ENCODE measurements around the gene SMAD6.

The SMAD6 gene

DNA sequence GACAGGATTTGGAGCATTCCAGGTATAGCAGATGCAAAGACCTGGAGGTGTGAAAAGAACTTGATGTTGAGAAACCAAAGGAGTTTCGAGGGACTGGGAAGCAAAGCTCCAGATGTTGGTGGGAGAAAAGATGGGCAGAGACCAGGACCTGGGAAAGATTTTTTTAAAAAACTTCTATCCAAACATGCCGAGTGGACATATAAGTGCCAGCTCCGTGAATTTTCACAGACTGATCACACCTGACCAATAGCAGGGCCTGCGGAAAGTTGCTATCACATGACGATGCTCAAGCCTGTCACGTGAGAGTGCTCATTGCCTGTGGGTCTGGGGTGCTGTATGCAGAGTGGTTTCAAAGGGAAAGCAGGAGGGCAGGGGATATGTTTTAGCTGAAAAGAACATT lies 19.9 kb downstream of the SMAD6 start:
- H3K4me3 ChIP-seq (ENCODE audit: low read depth, low read length): no peak overlapping the region
- DNase-seq (ENCODE audit: low read depth): no peak
- TF ChIP-seq, protein P1, sequence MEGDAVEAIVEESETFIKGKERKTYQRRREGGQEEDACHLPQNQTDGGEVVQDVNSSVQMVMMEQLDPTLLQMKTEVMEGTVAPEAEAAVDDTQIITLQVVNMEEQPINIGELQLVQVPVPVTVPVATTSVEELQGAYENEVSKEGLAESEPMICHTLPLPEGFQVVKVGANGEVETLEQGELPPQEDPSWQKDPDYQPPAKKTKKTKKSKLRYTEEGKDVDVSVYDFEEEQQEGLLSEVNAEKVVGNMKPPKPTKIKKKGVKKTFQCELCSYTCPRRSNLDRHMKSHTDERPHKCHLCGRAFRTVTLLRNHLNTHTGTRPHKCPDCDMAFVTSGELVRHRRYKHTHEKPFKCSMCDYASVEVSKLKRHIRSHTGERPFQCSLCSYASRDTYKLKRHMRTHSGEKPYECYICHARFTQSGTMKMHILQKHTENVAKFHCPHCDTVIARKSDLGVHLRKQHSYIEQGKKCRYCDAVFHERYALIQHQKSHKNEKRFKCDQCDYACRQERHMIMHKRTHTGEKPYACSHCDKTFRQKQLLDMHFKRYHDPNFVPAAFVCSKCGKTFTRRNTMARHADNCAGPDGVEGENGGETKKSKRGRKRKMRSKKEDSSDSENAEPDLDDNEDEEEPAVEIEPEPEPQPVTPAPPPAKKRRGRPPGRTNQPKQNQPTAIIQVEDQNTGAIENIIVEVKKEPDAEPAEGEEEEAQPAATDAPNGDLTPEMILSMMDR (conservative IDR thresholded peaks at IDR 0.05; ENCODE audit: low read depth, low read length): no peak

DNA sequence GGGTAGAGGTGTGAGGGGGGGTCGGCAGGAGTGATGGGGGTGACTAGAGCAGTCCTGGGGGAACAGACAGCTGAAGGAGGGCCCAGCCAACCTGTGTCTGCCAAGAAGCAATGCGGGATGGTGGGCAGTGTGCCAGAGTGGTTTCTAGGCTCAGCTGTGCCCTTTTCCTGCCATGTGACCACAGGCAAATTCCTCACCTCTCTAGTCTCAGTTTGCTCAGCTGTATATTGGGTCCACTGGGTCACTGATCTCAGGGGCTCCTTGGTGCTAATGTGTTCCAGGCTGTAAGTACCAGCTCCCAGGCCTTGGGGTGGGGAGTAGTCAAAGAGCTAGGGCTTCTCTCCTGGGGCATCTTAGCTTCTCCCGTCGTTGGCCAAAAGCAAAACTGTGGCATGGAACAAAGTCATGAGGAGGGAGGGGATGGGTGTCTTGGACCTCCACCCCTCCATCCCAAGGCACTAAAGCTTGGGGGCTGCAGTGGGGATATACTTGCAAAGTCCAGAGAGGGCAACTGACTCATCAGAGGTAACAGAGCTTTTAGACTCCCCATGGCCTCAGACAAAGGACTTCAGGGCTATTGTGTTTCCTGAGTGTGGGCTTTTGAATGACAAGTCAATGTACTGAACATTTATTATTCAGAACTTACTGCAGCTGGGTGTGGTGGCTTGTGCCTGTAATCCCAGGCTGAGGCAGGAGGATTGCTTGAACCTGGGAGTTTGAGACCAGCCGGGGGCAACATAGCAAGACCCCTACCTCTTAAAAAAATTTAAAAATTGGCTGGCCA lies 20.9 kb downstream of the SMAD6 start:
- no peak overlapping the region for H3K4me3 ChIP-seq (ENCODE audit: low read depth, low read length)
- TF ChIP-seq, protein P1 (conservative IDR thresholded peaks at IDR 0.05; ENCODE audit: low read depth, low read length): no peak
- no peak for DNase-seq (ENCODE audit: low read depth)

DNA sequence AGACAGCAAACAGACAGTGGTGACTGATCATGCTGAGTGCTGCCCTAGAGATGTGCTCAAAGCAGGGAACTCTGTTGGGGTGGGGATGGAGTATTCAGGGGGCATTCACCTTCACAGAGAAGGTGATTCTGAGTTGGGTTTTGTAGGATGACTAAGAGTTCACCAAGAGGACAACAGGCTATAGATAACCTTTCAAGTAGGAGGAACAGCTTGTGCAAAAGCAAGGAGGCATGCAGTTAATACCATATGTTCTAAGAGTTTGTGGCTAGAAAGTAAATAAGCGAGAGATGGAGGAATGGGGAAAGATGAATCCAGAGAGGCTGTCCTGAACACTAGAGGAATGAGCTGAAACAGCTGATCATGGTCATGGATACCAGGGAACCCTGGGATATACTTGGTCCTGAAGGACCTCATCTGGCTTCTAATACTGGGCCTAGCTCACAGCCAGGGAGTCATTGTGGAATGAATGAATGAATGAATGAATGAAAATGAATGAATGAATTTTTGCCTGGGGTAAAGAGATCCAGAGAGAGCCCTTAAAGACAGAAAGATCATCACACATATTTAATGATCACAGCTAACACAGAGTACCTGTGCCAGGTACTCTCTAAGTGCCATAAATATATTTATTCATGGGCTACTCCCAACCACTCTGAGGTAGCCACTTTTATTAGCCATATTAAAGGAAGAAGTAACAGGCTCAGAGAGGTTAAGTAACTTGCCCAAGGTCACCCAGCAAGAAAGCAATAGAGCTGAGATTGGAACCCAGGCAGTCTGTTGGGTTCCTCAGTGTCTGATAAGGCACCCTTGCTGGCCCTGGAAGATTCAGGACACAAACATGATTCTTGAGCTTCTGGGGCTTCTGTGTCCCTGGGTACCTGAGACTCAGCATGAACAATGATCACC lies 22.0 kb downstream of the SMAD6 start:
- no peak overlapping the region for H3K4me3 ChIP-seq (ENCODE audit: low read depth, low read length)
- TF ChIP-seq, protein P1 (conservative IDR thresholded peaks at IDR 0.05; ENCODE audit: low read depth, low read length): no peak
- DNase-seq (ENCODE audit: low read depth): peak; percentile 82

DNA sequence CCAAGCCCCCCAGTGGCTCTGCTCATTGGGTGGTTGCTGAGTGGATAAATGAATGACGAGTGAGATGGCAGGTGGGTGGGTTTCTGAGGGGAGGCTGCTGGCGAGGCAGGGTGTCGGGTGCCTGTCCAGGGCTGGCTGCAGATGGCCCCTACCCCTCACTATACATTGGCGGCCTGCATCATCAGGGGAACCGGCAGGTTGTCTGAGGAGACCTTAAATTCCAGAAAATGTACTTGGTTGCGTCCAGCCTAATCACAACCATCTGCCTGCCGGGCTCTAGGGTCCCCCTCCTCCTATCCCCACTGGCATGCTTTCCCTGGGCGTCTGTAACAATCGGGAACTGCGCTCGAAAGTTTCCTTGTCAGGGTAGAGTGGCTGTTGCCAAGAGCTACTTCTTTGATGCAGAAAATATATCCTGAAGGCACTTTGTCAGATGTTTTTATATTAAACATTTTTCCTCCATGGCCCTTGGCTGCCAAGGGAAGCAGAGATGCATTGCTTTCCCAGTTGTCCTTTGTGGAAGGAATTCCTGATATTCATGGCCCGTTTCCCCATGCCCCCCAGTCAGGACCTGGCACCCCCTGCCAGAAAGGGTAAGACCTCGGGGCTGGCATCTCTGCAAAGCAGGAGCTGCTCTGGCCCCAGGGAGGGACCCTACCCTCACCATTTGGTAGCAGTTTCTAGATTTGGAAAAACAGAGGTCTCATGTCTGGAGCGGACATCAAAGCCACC lies 22.9 kb downstream of the SMAD6 start:
- TF ChIP-seq, protein P1 (conservative IDR thresholded peaks at IDR 0.05; ENCODE audit: low read depth, low read length): no peak
- DNase-seq (ENCODE audit: low read depth): no peak
- H3K4me3 ChIP-seq (ENCODE audit: low read depth, low read length): no peak overlapping the region

DNA sequence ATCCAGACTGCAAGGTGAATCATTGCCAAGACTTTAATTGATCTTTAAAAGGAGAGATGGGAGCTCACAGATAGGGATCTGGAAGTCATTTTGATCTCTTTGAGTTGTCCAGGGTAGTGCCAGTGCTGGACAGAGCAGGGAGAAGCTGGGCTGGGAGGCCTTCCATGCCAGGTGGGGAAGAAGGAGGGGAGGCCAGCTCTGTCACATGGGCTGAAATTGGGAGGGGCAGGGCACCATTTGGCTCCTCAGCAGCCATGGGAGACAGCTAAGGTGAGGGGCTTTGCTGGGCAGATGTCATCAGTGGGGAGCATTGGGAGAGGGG lies 23.4 kb downstream of the SMAD6 start:
- TF ChIP-seq, protein P1 (conservative IDR thresholded peaks at IDR 0.05; ENCODE audit: low read depth, low read length): no peak
- no peak for DNase-seq (ENCODE audit: low read depth)

DNA sequence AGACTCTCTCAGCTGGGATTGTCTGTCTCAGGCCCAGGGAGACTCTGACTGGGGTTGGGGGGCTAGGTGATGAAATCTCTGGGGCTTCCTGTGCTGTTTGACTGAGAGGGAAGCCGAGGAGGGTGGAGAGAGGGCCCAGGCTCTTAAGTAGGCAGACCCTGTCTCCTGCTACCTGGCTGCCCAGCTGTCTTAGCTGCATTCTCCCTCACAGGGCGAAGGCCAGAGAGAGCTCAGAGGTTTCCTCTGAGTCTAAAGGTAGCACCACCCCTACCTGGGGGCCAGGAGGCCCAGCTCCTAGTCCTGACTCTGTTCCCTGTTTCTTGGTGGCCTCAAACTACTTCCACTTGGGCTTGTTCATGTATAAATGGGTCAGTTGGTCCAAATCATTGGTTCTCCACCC lies 24.4 kb downstream of the SMAD6 start:
- TF ChIP-seq, protein P1 (conservative IDR thresholded peaks at IDR 0.05; ENCODE audit: low read depth, low read length): no peak
- no peak for DNase-seq (ENCODE audit: low read depth)
- H3K4me3 ChIP-seq (ENCODE audit: low read depth, low read length): no peak overlapping the region

More for the DNA sequence above, 23.4 kb downstream of the SMAD6 start:
- no peak overlapping the region for H3K4me3 ChIP-seq (ENCODE audit: low read depth, low read length)

Measured in choroid plexus epithelial cell (primary cell).